ENCODE measurements around the gene PHF21A.

- TF ChIP-seq CTCF (conservative IDR thresholded peaks at IDR 0.05 in 1 of 2, IDR thresholded peaks at IDR 0.05 in 1 of 2; ENCODE audit: extremely low read depth in 1 of 2, insufficient read depth in 1 of 2, low read depth in 1 of 2, low read length in 2 of 2) (no peak), EZH2 (IDR thresholded peaks at IDR 0.05; ENCODE audit: borderline replicate concordance, low read length) (no peak)
Measured at GRCh38 chr11:46170797-46171196, 49.5 kb upstream of the PHF21A start.

Data from mammary epithelial cell (primary cell).